Lower leg skin (tissue), 3 donors: ENCODE results near the gene CACNA1I.

Experiments used
- CTCF ChIP-seq, 3 donors: fragments of 450-650 bp; IDR thresholded peaks; one replicate each; pipeline ENCODE4 v1.5.1; 2016; ENCODE audit warnings: antibody characterized with exemption in 3 of 3, mild to moderate bottlenecking in 3 of 3, moderate library complexity in 2 of 3
- POLR2A ChIP-seq, 2 donors: fragments of 450-650 bp; IDR thresholded peaks; one replicate each; pipeline ENCODE4 v1.6.1; 2016 to 2017; ENCODE audit warnings: antibody characterized with exemption in 2 of 2, mild to moderate bottlenecking in 1 of 2, moderate library complexity in 1 of 2

- TF ChIP-seq CTCF (IDR thresholded peaks at IDR 0.05) (no peak), POLR2A (IDR thresholded peaks at IDR 0.05) (no peak)
Observed at GRCh38 chr22:39577900-39578299, 7.3 kb downstream of the CACNA1I start.
